ENCODE data around the gene SNRNP25.

SNRNP25 gene

GRCh38 chr16:104928-105327, 51.3 kb downstream of the SNRNP25 start:
- no peak for DNase-seq

- no peak for DNase-seq
Observed at GRCh38 chr16:105521-105920, 51.9 kb downstream of the SNRNP25 start.

- DNase-seq, result peak; percentile 32
Observed at GRCh38 chr16:106623-107324, 53.1 kb downstream of the SNRNP25 start.

All from NCI-H2029 (cell line).